Muscle of back (tissue), 13 donors: ENCODE measurements around the gene RAD51D. TPM values are rescaled to one million over a fixed set of nuclear protein-coding genes. Genes with fewer than 3 reads are reported as not detected.

Experiments
- DNase-seq, 3 donors: peaks; one replicate each; pipeline versions ENCODE4 v3.0.0 to v3.0.0-alpha.2; 2013
- long read RNA-seq, 9 donors: transcript quantifications; one replicate each; lab custom pipeline, GENCODE V29; 2026
- polyA plus RNA-seq, 10 donors: library from polyadenylated mRNA; unstranded; fragments of 120-200 nt; gene quantifications; one replicate each; pipeline ENCODE4 v1.2.1, GENCODE V29; 2013; ENCODE audit not compliant: insufficient read length in 10 of 10

Gene RAD51D
- 1 to 10 TPM; 4.4 to 8.4 (median 7.1) TPM for polyA plus RNA-seq
- long read RNA-seq, donor 1: 0 reads
- long read RNA-seq, donor 2, full-length matches to known transcripts: 1 of 1 reads
- long read RNA-seq, donor 2, partial matches to known transcripts: 0 of 1 reads
- long read RNA-seq, donor 2, other reads (novel, unspliced or antisense): 0 of 1 reads
- long read RNA-seq, donor 3: 0 reads
- long read RNA-seq, donor 4: 0 reads
- long read RNA-seq, donor 5: 0 reads
- long read RNA-seq, donor 6, partial matches to known transcripts: 0 of 1 reads
- long read RNA-seq, donor 6, other reads (novel, unspliced or antisense): 0 of 1 reads
- long read RNA-seq, donor 7, full-length matches to known transcripts: 1 of 1 reads
- long read RNA-seq, donor 7, partial matches to known transcripts: 0 of 1 reads
- long read RNA-seq, donor 7, other reads (novel, unspliced or antisense): 0 of 1 reads
- long read RNA-seq, donor 8, partial matches to known transcripts: 0 of 1 reads
- long read RNA-seq, donor 8, other reads (novel, unspliced or antisense): 0 of 1 reads
- long read RNA-seq, donor 9: 0 reads

DNA sequence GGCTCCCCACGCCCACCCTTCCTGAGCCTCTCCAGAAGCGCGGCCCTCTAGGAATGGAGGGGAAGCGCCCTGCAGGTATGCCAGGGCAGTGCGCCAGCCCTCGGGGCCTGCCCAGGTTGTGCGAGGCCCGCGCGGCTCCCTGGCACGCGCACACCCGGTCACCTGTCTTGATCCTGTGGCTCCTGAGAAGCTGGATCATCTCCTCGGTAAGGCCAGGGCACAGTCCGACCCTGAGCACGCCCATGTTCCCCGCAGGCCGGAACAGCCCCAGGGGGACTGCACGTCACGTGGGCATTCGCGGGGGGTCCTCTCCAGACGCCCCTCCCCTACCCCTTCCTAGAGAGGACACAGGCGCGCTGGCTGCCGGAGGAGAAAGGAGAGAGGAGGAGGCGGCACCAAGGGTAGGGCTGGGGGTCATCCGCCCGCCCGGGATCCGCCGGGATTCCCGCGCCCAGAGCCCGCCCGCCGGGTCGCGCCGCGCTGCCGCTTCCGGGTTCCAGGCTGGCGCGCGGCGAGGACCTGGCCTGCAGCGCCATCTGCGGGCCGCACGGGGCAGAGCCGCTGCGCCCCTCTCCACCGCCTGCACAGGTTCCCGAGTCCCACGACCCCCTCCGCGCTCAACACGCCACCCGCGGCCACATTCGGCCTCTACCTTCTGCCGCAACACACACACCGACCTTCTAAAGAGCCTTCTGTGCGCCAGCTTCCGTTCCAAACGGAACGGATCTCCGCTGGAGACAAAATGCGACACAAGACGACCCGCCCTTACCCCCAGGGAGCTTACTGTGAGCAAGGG lies at the start of gene RAD51D:
Gene RAD51D, minus strand, starts transcription at position 491 of the 796 bp plus-strand sequence. Its CDS starts 247 bp downstream, at position 244.
- DNase-seq: peak; percentile 53 to 88 (median 80)

DNA sequence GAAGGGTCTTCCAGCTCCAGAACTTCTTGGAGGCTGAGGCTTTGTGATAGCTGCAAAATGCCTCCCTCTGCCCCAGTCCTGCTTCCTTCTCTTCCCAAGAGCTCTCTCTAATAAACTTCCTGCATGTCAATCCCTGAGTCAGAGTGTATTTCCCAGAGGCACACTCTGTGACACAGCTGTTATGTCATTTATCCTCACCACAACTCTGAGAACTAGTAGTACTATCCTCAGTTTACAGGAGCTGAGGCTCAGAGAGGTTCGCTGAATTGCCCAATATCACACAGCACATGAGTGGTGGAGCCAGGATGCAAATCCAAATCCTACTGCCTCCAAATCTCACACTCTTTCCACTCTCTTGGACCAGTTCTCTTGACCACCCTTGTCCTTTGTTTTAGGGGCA lies 48.0 kb upstream of the RAD51D start:
- DNase-seq: no peak

DNA sequence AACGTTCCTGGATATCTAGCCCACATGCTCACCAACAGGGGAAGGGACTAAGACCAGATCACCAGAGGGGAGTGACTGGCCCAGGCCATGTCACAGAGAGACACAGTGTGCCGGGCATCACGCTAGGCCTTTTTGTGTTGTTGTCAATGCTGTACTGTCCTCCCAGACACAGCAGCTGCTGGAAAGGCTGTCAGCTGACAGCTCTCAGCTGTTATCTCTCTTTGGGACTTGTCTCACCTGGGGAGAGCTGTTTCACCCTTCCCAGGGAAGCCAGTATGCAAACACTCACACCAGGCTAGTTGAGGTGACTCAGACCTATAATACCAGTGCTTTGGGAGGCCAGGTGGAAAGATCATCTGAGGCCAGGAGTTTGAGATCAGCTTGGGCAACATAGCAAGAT lies 47.4 kb upstream of the RAD51D start:
- DNase-seq: no peak

- DNase-seq: no peak
Measured at GRCh38 chr17:35166526-35166925, 46.9 kb upstream of the RAD51D start.

DNA sequence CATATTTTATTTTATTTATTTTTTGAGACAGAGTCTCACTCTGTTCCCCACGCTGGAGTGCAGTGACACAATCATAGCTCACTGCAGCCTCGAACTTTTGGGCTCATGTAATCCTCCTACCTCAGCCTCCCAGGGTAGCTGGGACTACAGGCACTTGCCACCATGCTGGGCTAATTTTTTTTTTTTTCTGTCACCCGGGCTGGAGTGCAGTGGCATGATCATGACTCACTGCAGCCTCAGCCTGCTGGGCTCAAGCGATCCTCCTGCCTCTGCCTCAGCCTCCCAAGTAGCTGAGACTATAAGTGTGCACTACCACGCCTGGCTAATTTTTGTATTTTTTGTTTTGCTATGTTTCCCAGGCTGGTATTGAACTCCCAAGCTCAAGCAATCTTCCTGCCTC lies 45.1 kb upstream of the RAD51D start:
- no peak for DNase-seq

DNA sequence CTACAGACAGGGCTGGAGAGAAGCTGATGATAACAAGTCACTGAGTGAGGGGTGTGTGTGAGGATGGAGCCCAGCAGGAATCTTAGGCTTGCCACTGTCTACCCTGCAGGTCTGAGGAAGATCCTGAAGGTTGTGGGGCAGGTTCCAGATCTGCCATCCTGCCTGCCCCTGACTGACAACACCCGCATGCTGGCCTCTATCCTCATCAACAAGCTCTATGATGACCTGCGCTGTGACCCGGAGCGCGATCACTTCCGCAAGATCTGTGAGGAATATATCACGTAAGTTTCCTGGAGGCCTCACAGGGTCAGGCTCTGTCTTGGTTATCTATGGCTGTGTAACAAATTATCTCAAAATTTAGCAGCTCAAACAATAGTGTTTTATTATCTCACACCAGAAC lies 44.2 kb upstream of the RAD51D start:
- no peak for DNase-seq

- no peak for DNase-seq
Measured at GRCh38 chr17:35162755-35163154, 43.1 kb upstream of the RAD51D start.

GRCh38 chr17:35161281-35161761 lies 41.7 kb upstream of the RAD51D start:
- no peak for DNase-seq

DNA sequence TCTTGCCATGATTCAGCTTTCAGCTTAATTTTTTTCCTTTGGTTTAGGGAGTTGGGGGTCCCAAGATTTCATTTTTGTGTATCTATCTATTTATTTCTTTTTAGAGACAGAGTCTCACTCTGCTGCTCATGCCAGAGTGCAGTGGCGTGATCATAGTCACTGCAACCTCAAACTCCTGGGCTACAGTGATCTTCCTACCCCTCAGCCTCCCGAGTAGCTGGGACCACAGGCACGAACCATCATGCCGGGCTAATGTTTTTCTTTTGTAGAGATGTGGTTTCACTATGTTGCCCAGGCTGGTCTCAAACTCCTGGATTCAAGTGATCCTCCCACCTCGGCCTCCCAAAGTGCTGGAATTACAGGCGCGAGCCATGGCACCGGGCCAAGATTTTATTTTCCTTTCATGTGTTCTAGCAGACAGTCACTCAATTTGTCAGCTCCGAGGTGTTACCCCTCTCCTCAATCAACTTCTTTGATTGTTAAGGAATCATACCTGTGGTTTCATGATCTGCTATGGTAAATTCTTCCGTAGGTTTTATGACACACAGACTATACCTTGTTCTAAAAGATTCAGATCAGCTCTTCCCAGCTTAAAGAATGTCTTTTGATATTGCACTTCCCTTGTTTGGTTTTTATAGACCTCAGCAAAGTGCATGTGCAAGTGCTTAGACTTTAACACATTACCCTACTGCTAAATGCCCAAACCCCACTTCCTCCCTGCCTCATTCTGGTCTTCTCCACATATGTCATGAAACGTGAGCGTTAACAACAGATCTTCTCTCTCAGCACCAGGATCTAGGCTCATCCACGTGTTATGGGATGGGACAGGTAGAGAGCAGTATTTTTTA lies 40.9 kb upstream of the RAD51D start:
- DNase-seq: no peak

GRCh38 chr17:35159940-35160339 lies 40.3 kb upstream of the RAD51D start:
- no peak for DNase-seq

DNA sequence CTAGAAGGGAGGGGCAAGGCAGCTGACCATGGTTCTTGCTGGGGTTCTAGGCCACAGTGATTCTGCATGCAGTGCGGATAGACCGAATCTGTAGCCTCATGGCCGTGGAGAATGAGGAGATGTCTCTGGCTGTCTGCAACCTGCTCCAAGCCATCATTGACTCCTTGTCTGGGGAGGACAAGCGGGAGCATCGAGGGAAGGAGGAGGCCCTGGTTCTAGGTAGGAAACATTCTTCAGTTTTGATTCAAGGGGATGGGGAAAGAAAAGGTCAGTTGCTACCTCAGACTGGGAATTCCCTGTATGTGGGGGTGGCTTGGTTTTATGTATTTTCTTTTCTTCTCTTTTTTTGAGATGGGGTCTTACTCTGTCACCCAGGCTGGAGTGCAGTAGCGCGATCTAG lies 35.6 kb upstream of the RAD51D start:
- DNase-seq: no peak

DNA sequence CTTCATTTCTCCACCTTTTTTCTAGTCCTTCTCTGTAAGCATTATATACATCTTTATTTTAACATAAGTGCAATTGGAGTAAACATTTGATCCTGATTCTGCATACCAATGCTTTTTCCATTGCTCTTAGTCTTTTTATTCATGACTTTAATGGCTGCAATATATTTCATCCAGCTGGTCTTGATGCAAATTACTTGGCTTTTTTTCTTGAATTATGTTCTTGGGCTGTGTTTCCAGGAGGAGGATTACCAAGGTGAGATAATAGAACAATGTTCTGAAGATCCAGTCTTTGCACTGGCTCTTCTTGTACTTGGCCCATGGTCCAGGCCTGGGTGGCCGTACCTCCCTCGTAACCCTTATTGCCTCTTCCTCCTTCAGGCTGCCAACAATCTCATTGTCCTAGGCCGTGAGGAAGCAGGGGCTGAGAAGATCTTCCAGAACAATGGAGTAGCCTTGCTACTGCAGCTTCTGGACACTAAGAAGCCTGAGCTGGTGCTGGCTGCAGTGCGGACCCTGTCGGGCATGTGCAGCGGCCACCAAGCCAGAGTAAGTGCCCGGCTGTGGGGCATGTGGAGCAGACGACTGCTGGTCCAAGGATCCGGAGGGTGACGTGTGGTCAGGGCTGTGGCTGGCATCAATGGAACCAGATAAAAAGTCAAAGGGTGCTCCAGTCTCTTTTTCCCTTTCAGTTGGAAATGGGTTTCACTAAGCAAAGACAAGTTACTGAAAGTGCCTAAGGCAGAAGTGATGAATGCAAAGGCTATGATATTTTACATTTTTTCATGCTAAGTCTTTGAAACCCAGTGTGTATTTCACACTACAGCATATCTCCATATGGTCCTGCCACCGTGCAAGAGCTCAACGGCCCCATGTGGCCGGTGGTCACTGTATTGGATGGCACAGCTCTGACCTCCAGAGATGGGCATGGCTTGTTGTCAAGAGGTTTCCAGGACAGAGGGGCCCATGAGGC lies 34.8 kb upstream of the RAD51D start:
- no peak for DNase-seq

GRCh38 chr17:35152421-35153140 lies 32.9 kb upstream of the RAD51D start:
- DNase-seq: no peak

DNA sequence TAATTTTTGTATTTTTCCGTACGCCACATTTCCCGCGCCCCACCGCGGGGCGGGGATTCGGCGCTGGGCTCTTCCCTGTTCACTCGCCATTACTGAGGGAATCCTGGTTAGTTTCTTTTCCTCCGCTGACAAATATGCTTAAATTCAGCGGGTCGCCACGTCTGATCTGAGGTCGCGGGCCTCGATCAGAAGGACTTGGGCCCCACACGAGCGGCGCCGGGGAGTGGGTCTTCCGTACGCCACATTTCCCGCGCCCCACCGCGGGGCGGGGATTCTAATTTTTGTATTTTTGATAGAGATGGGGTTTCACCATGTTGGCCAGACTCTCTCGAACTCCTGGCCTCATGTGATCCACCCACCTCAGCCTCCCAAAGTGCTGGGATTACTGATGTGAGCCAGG lies 31.4 kb upstream of the RAD51D start:
- DNase-seq: peak in 1 of 3 donors; percentile 34

GRCh38 chr17:35149941-35150340 lies 30.3 kb upstream of the RAD51D start:
- DNase-seq: no peak

GRCh38 chr17:35148144-35148543 lies 28.5 kb upstream of the RAD51D start:
- no peak for DNase-seq

- peak; percentile 43 to 68 (median 64) for DNase-seq
Measured at GRCh38 chr17:35147375-35147905, 27.8 kb upstream of the RAD51D start, which contains the start of gene UNC45B. TSS of gene UNC45B (plus strand) at chr17:35147817. CDS start at chr17:35148264, 447 bp downstream.

DNA sequence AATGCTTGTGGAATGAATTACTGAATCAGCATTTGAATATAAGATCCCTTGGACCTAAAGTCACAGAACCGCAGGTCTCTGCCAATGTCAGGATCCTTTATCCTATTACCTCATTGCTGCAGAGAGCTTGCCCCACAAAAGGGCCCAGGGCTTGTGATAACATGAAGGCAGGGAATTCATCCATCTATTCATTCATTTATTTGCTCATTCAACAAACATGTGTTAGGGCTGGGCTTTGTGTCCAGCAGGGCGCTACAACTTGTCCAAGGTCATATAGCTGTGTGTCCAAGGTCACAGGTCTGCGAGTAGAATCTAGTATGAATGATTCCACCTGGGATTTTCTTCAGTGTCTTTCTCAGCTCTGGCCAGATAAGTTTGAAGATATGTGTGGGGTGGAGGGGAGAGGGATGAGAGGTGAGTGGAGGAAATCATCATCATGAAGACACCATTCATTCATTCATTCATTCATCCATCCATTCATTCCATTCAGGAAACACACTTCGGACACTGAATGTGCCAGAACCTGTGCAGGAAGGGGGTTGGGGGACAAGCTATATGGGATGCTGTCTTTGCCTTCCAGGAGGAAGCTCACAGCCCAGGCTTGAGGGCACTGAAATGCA lies 26.7 kb upstream of the RAD51D start:
- DNase-seq: no peak

- no peak for DNase-seq
Measured at GRCh38 chr17:35144840-35145239, 25.2 kb upstream of the RAD51D start.
